Astrocyte of the spinal cord (primary cell): Measurements from ENCODE around the gene LRRC47.

Source experiments
- DNase-seq: peaks from one replicate; pipeline ENCODE4 v3.0.0; 2011; ENCODE audit warnings: low read depth, low spot score
- H3K4me3 ChIP-seq: 2 replicates; pipeline ENCODE4 v1.5.1; 2011; ENCODE audit warnings: low read depth, mild to moderate bottlenecking, low read length, moderate library complexity
- CTCF ChIP-seq: IDR thresholded peaks from 2 replicates; pipeline ENCODE4 v1.5.1; 2012; ENCODE audit warnings: low read depth, mild to moderate bottlenecking, low read length, inconsistent platforms
- in situ Hi-C: cut with HindIII; loops from 2 replicates; pipeline ENCODE4 v1.10.0; 2017; ENCODE audit warnings: low sequenced_read_pairs

LRRC47 gene

GRCh38 chr1:3796215-3797061 lies at the start of gene LRRC47:
TSS of gene LRRC47 (minus strand) at chr1:3796498. CDS start at chr1:3796476, 22 bp downstream.
- peak within 1 kb of the TSS; percentile 61 for H3K4me3 ChIP-seq
- no peak for TF ChIP-seq CTCF
- DNase-seq = peak; percentile 91
- in situ Hi-C loops = no loop called here

GRCh38 chr1:3842912-3843311 lies 46.6 kb upstream of the LRRC47 start:
- no peak for TF ChIP-seq CTCF
- no peak overlapping the region for H3K4me3 ChIP-seq
- in situ Hi-C loops = no loop called here
- no peak for DNase-seq

- in situ Hi-C loops = no loop called here
- DNase-seq = no peak
- no peak for TF ChIP-seq CTCF
- H3K4me3 ChIP-seq = no peak overlapping the region
These were observed 45.2 kb upstream of the LRRC47 start for GRCh38 chr1:3841491-3841890.

- in situ Hi-C loops = no loop called here
- no peak for TF ChIP-seq CTCF
- DNase-seq = no peak
- H3K4me3 ChIP-seq = no peak overlapping the region
These were observed 42.5 kb upstream of the LRRC47 start for GRCh38 chr1:3838788-3839187.

GRCh38 chr1:3837685-3838084 lies 41.4 kb upstream of the LRRC47 start:
- no peak overlapping the region for H3K4me3 ChIP-seq
- no peak for TF ChIP-seq CTCF
- no peak for DNase-seq
- in situ Hi-C loops = no loop called here

- no peak overlapping the region for H3K4me3 ChIP-seq
These were observed 40.9 kb upstream of the LRRC47 start for GRCh38 chr1:3837200-3837599.

More at GRCh38 chr1:3837200-3837599, 40.9 kb upstream of the LRRC47 start:
- TF ChIP-seq CTCF = no peak
- DNase-seq = no peak
- in situ Hi-C loops = no loop called here
